Hippocampal formation (tissue), 2 donors: ENCODE results near the gene CIBAR2.

Experiments
- DNase-seq, 2 donors: peaks; one replicate each; lab custom pipeline; 2025; lab: John Stamatoyannopoulos, UW

The CIBAR2 gene

DNA sequence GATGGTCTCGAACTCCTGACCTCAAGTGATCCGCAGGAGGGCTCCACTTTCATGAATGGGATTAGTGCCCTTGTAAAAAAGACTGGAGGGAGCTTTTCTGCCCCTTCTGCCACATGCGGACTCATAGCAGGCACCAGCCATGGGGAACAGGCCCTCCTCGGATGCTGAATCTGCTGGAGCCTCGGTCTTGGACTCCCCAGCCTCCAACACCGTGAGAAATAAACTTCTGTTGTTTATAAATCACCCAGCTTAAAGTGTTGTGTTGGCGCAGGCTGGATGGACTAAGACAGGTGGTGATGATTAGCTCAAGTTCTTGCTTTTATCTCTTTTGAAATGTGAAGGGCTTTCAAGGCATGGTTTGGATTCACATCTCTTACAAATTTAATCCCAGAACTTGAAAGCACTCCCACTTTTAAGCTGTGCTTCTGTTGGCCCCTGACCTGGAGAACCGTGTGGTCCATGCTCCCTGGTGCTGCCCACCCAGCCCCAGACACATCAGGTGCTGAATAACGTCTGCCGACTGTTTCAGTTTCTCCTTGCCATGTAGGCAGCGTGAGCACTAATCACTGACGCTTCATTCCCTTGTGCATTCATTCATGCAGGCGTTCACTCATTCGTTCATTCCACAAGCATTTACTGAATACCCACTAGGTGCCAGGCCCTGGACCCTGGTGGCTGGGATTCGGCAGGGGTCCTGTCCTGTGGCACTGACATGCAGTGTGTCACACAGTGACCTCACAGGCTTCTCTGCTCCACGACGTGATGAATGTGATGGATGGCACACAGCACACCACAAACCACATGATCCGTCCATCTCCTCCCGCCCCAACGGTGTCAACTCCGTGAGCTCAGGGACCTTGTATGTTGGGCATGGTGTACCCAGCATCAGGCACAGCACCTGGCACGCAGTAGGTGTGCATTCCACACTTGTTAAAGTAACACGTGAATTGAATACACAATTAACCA is 8.9 kb downstream of the CIBAR2 start:
- no peak for DNase-seq

DNA sequence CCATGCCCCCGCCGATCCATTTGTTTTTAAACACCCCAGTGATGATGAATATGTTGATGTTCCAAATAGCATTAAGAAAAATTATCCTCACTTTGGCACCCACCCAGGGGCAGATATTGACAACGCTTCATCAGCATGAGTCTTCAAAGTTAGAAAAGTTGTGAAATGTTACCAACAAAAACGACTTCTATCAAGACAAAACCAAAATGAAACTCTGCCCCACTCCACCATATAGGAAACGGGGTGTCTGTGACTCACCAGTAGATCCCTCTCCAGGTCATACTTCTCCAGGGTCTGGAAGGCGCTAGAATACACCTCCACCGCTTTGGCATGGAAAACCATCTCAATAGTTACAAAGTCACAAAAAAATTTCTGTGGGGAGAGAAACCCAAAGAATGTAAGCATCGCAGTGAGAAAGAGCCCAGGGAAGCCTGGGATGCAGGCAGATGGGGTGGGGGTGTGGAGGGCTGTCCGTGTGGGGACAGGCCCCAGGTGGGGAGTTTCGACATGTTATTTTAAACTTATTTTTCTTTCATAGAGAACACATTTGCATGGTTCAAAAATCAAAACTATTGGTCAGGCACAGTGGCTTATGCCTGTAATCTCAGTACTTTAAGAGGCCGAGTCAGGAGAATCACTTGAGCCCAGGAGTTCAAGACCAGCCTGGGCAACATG is 10.2 kb downstream of the CIBAR2 start:
- no peak for DNase-seq

DNA sequence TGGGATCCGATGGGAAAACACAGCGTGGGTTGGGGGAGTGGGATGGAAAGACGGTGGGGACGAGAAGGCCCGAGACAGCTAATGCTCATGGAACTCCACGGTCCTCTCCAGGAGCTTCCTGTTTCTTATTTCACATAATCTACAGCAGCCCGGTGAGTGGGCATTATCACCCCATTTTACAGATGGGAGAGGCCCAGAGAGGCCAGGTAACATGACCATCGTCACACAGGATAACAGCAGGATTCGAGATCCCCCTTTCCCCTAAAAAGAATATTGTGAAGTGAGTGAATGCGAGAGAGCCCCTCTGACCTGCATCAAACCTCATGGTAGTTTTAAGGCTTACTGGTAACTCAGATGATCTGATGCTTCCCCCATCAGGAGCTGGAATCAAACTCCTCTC is 12.0 kb downstream of the CIBAR2 start:
- no peak for DNase-seq

DNA sequence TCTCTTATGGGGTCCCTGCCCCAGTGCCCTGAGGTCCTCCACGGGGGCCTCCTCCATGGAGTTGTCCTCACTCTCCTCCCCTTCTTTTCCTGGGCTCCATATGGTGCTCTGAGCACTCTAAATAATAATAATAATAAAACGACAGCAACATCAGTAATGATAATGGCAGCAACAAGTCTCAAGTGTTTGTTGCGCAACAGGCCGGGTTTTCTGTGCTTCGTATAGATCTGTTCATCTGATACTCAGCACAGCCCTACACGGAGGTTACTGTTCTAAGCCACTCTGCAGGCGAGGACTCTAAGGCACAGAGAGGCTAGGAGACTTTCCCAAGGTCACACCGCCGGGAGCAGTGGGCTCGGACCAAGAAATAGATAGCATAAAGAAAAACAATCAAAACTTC is 13.7 kb downstream of the CIBAR2 start:
- DNase-seq = no peak

DNA sequence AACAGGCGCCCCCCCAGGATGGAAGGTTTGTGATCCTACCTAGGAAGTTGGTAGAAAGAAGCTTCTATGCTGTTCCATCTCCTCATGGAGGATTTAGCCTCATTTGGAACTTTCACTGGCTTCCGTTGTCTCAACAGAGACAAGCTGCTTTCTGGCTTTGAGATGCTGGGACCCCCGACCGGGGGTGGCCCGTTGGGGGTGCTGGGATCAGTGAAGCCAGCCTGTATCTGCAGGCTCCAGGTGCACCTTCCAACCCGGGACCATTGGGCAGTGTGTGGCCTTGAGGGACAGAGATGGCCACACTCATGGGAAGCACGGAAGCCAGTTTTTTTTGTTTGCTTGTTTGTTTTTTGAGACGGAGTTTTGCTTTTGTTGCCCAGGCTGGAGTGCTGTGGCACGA is 15.4 kb downstream of the CIBAR2 start:
- no peak for DNase-seq

DNA sequence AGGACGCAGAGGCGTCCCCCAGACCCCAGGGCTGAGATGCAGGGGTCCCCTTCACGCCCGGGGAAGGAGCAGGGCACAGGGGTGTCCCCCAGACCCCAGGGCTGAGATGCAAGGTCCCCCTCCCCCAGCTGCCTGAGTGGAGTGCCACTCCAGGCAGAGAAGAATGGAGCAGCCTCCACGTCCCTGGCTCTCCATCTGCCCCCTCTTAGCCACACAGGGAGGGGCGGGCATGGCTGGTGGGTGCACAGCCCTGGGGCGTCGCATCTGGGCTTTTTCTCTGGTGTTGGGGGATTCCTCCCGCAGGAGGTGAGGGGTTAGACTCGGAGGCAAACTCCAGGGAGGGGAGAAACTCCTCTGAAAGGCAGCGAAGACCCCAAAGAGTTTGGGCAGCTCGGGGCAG is 17.5 kb downstream of the CIBAR2 start:
- no peak for DNase-seq

DNA sequence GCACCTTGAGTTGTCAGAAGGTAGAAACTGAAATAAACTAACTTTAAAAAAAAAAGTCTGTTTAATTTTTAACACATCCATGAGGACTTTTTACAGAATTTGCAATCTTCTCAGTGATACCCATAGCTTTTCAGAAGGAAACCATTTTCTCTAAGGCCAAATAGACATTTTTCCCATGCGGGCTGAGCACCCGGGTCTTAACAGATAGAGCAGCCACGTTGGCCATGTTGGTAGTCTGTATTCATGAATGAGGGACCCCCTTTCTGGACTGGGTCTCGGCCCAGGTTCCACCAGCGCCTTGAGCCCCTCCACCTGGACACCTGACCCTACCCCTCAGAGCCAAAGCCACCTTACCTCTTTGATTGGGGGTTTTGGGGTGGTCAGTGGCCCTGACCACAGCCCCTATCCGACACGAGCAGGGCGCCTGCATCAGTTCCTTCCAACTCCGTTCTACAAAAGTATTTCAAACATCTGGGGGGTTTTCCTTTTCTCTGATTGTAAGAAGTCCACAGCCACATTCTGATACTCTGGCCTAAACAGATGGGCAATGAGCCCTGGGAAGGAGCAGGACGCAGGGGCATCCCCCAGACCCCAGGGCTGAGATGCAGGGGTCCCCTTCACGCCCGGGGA is 18.0 kb downstream of the CIBAR2 start:
- no peak for DNase-seq

DNA sequence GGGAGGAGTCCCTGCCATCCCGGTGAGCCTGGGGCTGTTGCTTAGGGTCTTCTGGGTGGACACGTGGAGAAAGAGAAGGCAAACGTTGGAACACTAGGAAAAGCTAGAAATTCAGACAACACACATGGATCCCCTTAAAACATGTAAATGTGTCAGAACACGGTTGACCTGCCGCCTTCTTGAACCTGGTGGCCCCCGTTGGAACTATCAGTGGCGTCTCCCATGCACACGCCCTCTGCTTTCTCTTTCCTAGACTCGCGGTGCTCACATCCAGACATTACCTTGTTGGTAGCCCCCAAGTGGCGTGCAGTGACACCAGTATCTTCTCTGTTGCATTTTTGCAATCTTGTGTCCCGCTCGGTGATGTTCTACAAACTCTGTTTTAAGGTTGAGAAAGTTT is 18.6 kb downstream of the CIBAR2 start:
- no peak for DNase-seq

DNA sequence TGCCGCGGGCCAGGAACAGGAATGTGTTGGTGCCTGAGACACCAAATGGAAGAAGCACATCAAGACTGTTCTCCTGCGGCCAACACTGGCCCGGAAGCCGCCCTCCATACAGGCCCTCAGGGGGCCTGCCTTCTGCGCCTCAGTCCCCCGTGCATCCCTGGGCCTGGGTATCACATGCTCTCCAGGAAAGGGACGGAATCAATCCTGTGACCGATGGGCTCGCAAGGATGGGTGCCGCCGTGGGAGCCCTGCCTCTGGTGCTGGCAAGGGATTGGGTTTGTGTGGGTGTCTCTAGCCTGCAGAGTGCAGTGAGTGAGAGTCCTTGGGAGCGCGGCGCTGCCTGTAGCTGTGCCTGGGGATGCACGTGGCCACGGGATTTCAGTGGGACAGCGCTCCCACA is 19.4 kb downstream of the CIBAR2 start:
- no peak for DNase-seq

DNA sequence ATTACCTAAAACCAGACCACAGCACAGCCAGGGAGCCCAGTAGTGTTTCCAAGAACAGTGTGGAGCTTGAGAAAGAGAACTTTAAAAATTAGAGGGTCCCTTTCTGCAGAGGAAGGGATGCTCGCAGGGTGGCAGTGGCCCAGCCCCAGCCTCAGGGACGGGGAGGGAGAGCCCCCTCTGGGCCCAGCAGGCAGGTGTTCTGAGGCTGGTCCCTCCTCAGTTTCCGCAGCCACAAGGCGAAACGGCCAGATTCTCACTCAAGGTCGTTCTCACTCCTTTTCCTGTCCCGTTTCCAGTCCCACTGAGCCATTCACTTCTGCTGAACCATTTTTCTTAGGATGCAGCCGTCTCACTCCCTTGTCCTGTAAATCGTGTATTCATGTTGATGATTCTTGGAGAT is 20.0 kb downstream of the CIBAR2 start:
- no peak for DNase-seq

DNA sequence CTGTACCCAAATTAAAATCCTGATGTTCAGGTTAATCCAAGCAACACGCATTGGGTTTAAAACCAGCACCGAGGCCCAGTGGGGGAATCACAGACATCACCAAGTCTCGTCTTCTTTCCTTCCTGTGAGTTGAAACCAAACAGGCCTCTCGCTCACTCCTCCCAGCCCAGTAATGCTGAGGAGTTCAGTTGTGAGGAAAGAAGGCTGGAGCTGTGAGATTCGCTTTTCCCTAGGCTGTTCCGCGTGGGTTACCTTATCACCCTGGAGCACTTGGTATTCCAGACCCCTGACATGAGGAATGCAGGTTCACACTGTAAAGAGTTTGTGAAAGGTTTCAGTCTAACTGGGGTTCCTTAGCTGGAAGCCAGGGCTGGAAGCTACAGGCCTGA is 20.8 kb downstream of the CIBAR2 start:
- no peak for DNase-seq

DNA sequence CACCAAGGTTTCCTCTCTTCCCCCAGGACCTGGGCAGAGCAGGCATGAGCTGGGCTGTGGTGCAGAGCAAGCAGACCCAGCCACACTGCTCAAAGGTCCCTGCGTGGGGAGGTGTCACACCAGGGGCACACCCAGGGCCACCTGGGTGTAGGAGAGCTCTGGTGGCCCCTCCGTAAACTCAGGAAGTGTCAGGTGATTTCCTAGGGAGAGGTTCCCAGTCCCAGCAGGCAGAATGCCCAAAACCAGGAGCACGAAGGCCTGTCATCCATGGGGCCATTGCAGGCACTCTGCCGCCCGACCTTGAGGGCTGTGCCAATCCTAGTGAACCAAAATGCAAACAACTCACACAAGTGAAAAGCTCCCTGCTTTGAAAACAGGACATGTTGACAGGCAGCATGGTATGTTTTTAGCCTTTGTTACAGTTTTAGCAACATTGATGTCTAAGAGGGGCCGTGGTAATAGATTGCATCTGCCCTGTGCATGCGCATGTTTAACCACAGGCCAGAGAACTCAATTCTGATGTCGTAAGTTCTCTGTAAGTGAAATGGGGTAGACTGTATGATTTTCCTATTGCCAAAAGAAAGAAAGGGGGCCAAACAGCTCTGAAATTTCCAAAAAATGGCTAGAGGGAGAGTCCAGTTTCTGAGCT is 21.3 kb downstream of the CIBAR2 start:
- DNase-seq = no peak

DNA sequence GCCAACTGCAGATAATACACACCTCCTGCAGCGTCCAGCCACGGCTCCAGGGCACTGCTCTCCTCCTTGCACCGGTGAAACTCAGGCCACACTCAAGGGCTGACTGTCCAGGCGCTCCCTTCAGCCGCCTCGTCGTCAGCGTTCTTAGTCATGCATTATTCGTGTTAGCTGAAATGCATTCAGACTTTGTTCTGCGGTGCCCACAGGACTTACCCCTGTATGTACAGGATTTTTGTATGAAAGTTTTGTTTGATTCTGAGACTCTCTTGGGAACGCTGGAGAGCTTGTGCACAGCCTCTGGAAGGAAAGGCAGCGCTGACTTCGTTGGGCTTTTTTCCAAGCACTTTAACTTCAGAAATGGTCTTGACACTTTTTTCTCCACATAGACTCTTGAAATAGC is 22.1 kb downstream of the CIBAR2 start:
- DNase-seq = no peak

DNA sequence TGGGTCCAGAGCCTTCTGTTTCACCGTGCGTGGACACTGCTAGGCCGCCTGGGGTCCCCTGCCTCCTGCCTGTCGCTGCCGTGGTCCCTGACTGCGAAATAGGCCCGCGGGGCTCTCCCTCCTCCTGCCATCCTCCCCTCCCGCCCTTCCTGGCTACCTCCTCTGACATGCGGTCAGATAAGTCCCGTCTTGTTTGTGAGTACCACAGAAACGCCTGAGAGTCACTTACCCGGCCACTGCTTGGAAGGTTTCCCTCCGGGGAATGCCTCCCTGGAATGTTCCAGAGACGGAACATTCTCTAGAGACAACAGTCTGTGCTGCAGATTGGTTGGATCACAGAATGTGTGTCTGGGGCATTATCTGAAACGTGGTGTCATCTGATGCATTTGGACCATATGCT is 22.7 kb downstream of the CIBAR2 start:
- no peak for DNase-seq

DNA sequence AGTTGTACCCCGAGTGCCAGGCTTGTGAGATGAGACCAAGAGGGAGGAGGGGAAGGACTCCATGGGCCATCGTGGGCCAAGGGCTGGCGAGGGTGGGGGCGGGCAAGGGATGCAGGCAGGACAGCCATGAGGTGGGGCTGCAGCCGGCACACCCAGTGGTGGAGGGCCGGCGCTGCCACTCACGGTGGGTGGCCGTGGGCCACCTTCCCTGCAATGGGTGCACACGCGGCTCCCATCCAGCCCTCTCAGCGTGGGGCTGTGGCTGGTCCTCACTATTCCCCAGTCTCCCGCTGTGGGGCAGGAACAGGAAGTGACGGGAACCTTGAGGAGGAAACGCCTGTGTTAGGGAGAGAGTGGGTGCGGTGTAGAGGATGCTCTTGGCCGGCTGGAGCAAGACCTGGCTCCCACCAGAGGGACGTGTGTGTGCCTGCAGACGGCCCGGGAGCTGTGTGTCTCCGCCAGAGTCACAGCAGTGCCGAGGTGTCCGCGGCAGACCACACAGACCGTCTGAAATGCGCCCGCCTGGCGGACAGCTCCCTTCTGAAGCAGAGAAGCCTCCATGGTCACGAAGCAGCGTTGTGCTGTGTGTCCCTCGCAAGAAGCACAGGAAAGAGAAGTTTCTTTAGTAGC is 23.6 kb downstream of the CIBAR2 start:
- DNase-seq = no peak

DNA sequence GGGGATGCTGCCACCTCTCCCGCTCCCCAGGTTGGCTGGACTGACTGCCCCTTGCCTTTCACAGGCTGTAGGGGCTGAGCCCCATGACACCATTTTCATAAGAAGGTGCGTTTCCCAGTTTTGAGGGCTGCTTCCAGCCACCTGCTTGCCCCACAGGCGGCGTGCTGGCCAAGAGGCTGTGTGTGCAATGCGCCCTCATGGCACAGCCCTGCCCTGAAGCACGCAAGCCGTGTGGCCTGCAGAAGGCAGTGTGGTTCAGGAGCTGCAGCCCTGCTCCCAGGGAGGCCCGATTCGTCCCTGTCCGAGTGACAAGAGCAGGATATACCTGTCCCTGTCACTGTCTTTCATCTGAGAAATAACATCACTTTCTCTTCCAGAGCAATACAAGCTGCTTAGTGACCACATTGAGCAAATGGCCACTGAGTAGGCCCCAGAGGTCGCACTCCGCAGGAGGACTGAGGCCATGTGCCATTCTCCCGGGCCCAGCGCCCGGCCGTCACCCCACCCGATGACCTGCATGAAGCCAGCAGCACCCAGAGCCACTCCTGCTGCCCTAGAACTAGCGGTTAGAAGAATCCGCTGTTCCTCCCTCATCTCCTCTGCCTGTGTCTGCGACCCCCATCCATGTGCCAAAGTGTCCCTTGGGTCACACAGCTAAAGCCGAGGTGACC is 24.2 kb downstream of the CIBAR2 start:
- DNase-seq = no peak

DNA sequence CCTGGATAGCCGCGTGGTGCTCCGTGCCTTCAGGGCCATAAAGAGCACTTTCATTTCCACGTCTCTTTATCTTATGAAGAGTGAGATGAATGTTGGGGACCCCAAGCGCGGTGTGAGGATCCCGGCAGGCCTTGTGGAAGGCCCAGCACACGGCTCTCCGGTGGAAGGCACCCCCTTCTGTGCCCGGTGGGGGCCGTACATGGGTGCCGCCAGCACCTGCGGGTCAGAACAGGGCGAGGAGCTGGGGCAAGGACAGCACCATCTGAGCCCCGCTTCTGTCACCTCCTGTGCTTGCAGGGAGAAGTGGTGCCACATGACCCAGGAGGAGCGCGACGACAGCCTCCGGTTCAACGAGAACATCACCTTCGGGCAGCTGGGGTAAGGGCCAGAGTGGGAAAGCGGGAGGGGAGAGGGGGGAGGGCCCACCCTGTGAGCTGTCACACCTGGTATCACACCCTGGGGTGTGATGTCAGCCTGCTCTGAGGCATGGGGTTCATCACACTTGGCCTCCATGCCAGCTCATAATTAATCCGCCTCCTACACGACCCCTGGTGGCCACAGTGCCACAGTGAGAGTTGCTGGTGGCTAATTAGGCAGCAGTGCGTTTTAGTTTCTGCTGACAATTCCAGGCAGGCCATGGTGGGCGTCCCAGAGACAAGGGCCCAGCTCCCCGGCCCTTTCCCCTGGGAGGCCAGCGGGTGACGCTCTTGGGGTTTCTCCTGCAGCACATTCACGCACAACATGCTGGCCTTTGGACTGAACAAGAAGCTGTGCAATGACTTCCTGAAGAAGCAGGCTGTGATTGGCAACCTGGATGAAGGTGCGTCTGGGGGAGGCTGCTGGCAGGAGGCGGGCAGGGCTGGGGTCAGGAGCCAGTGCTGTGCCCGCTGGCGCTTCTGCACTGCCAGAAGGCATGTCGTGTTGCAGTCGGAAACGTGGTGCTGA is 25.7 kb downstream of the CIBAR2 start:
- DNase-seq = peak in 1 of 2 donors; percentile 30

DNA sequence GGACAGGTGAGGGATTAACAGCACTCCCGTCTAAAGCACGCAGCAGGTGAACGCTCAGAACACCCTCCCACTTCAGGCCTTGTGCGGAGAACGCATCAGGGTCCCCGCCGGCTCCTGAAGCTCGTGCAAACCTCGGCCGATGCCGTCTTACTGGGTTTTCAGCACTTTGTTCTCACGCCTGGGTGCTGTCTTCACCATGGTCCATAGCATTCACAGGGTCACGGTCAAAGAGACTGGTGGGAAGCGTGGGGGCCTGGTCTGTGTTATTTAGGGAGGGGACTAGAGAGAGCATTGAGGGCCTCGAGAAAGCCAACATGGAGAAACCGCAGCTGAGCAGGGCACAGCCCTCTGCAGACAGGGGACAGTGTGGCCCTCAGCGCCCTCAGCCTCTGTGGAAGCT is 26.6 kb downstream of the CIBAR2 start:
- no peak for DNase-seq

DNA sequence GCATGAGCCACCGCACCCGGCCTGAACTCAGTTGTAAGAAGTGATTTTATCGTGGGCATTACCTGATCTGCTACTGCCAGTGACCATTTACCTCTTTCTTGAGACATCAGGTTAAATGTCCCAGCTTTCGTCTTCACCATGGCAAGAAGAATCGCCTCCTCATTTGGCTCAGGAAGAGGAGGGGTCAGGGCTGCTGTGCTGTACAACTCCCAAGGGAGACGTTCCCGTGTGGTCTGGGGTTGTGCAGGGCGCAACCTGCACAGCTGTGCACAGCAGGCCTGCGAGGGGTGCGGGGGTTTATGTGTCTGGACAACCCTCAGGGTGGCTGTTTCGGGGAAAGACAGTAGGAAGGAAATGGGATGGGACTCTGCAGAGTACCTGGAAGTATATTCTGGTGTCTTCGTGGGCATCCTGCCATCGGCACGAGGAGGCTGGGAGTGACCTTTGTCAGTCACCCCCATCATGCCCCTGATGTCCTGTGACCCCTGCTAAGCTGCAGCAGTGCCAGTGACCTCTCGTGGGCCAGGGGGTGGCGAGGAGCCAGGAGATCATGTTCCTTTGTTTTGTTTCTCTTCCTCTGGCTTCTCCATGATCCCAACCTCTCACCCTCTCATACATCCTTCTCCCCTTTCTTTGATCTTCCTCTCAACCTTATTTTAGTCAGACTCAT is 27.3 kb downstream of the CIBAR2 start:
- no peak for DNase-seq
